Smooth muscle cell (in vitro differentiated cells): ENCODE results near the gene OASL. TPM values are rescaled to one million over a fixed set of nuclear protein-coding genes. Genes with fewer than 3 reads are reported as not detected.

Experiments
- DNase-seq: peaks from one replicate; lab custom pipeline; 2025; ENCODE audit not compliant: unreplicated experiment; lab: John Stamatoyannopoulos, UW
- H2AFZ ChIP-seq: fragments of 200-600 bp; sonication (generic); 2 replicates; pipeline ENCODE4 v1.6.0; 2016; ENCODE audit warnings: antibody characterized with exemption, low read depth, mild to moderate bottlenecking
- H3F3A ChIP-seq: fragments of 200-600 bp; sonication (generic); 2 replicates; pipeline ENCODE4 v1.6.0; 2017; ENCODE audit warnings: antibody characterized with exemption, low read depth
- H3K27ac ChIP-seq: fragments of 200-600 bp; sonication (generic); 2 replicates; pipeline ENCODE4 v1.5.1; 2016; ENCODE audit warnings: low read depth, mild to moderate bottlenecking
- H3K27me3 ChIP-seq: fragments of 200-600 bp; sonication (generic); 2 replicates; pipeline ENCODE4 v1.6.1; 2016; ENCODE audit warnings: low read depth, mild to moderate bottlenecking
- H3K36me3 ChIP-seq: fragments of 200-600 bp; sonication (generic); 2 replicates; pipeline ENCODE4 v1.5.1; 2016; ENCODE audit warnings: low read depth
- H3K4me1 ChIP-seq: fragments of 200-600 bp; sonication (generic); 2 replicates; pipeline ENCODE4 v1.5.1; 2016; ENCODE audit warnings: low read depth
- H3K4me2 ChIP-seq: fragments of 200-600 bp; sonication (generic); 2 replicates; pipeline ENCODE4 v1.6.0; 2016; ENCODE audit warnings: mild to moderate bottlenecking
- H3K4me3 ChIP-seq: fragments of 200-600 bp; sonication (generic); 2 replicates; pipeline ENCODE4 v1.5.1; 2016; ENCODE audit warnings: mild to moderate bottlenecking
- H3K79me2 ChIP-seq: fragments of 200-600 bp; sonication (generic); 2 replicates; pipeline ENCODE4 v1.6.0; 2016; ENCODE audit warnings: low read depth, mild to moderate bottlenecking
- H3K9ac ChIP-seq: fragments of 200-600 bp; sonication (generic); 2 replicates; pipeline ENCODE4 v1.6.0; 2016; ENCODE audit warnings: low read depth
- H3K9me3 ChIP-seq: fragments of 200-600 bp; sonication (generic); replicated peaks from 2 replicates; pipeline ENCODE4 v1.5.1; 2016; ENCODE audit warnings: low read depth
- H4K20me1 ChIP-seq: fragments of 200-600 bp; sonication (generic); 2 replicates; pipeline ENCODE4 v1.6.0; 2016; ENCODE audit warnings: low read depth
- CTCF ChIP-seq: fragments of 200-600 bp; sonication (generic); IDR thresholded peaks from 2 replicates; pipeline ENCODE4 v1.5.1; 2017; ENCODE audit warnings: borderline replicate concordance, mild to moderate bottlenecking, antibody characterized with exemption; ENCODE audit not compliant: insufficient read depth, poor library complexity, severe bottlenecking
- WGBS: methylation state at CpG from one replicate; pipeline ENCODE4 v1.1.7; 2016; ENCODE audit warnings: low lambda C conversion rate; 5-methylcytosine and 5-hydroxymethylcytosine counted together
- polyA plus RNA-seq: library from polyadenylated mRNA; unstranded; fragments of >200 nt; fragmentation: Nextera tagmentation; extraction: Ambion mirVana; gene quantifications from 2 replicates; pipeline ENCODE4 v1.2.1, GENCODE V29; 2016
- total RNA-seq: library from RNA; depleted of rRNA; stranded (reverse); fragments of >200 nt; gene quantifications from 2 replicates; pipeline ENCODE4 v1.2.3, GENCODE V29; 2014

The OASL gene
- total and polyA plus RNA-seq, 2 experiments from 2014 or later: not detected

GRCh38 chr12:121033625-121034349 is 5.3 kb downstream of the OASL start:
- H3K27me3 ChIP-seq: no peaks in the 10 kb centered on the region
- no peak for DNase-seq
- H3K9ac ChIP-seq: no peak overlapping the region
- no peak overlapping the region for H2AFZ ChIP-seq
- WGBS: 91% methylated on average over 10 of the region's 10 CpGs
- no peaks in the 10 kb centered on the region for H3K9me3 ChIP-seq
- no peaks in the 10 kb centered on the region for H3K4me1 ChIP-seq
- no peak overlapping the region for H3K4me2 ChIP-seq
- H3K27ac ChIP-seq: no peak overlapping the region
- no peaks in the 10 kb centered on the region for H3K36me3 ChIP-seq
- H3K4me3 ChIP-seq: no peak overlapping the region
- no peaks in the 10 kb centered on the region for H3K79me2 ChIP-seq
- no peaks in the 10 kb centered on the region for H3F3A ChIP-seq
- TF ChIP-seq CTCF: no peak
- no peaks in the 10 kb centered on the region for H4K20me1 ChIP-seq

- no peak for TF ChIP-seq CTCF
- H3F3A ChIP-seq: no peaks in the 10 kb centered on the region
- DNase-seq: no peak
- H3K9me3 ChIP-seq: no peaks in the 10 kb centered on the region
- H4K20me1 ChIP-seq: no peaks in the 10 kb centered on the region
- no peaks in the 10 kb centered on the region for H3K79me2 ChIP-seq
- 65% methylated on average over 10 of the region's 10 CpGs for WGBS
- no peaks in the 10 kb centered on the region for H3K36me3 ChIP-seq
- no peak overlapping the region for H3K4me3 ChIP-seq
- no peak overlapping the region for H3K4me2 ChIP-seq
- H2AFZ ChIP-seq: no peak overlapping the region
- no peaks in the 10 kb centered on the region for H3K27me3 ChIP-seq
- no peak overlapping the region for H3K9ac ChIP-seq
- H3K4me1 ChIP-seq: no peaks in the 10 kb centered on the region
- no peak overlapping the region for H3K27ac ChIP-seq
These were observed 8.4 kb downstream of the OASL start for GRCh38 chr12:121030576-121031212.

GRCh38 chr12:121026274-121027045 is 12.6 kb downstream of the OASL start:
- no peak overlapping the region for H3K9ac ChIP-seq
- H3K27me3 ChIP-seq: no peaks in the 10 kb centered on the region
- H3K36me3 ChIP-seq: no peaks in the 10 kb centered on the region
- H2AFZ ChIP-seq: no peak overlapping the region
- H3K9me3 ChIP-seq: no peaks in the 10 kb centered on the region
- H3K4me3 ChIP-seq: no peak overlapping the region
- no peak overlapping the region for H3K4me2 ChIP-seq
- no peaks in the 10 kb centered on the region for H3K4me1 ChIP-seq
- no peaks in the 10 kb centered on the region for H3K79me2 ChIP-seq
- peak; percentile 12 for TF ChIP-seq CTCF
- H4K20me1 ChIP-seq: no peaks in the 10 kb centered on the region
- DNase-seq: no peak
- H3K27ac ChIP-seq: no peak overlapping the region
- WGBS: 89% methylated on average over 10 of the region's 10 CpGs
- H3F3A ChIP-seq: no peaks in the 10 kb centered on the region
